Tibial artery (tissue), 4 donors: ENCODE data around the gene SCRN2.

ENCODE experiments used
- DNase-seq, 2 donors: peaks; one replicate each; pipeline ENCODE4 v3.0.0-alpha.2; 2019
- H3K27ac ChIP-seq, 2 donors: fragments of 200-600 bp; sonication (generic) in 1 of 2; 1 replicate in 1 of 2; 2 replicates in 1 of 2; pipeline ENCODE4 v1.5.1; 2018 to 2019; ENCODE audit warnings: mild to moderate bottlenecking in 1 of 2
- H3K27me3 ChIP-seq, 2 donors: fragments of 200-600 bp; sonication (generic) in 1 of 2; one replicate each; pipeline versions ENCODE4 v1.5.1 to v1.6.0; 2016 to 2019
- H3K36me3 ChIP-seq, 3 donors: fragments of 200-600 bp; sonication (generic) in 2 of 3; one replicate each; pipeline ENCODE4 v1.5.1; 2016 to 2019; ENCODE audit warnings: mild to moderate bottlenecking in 2 of 3
- H3K4me1 ChIP-seq, 4 donors: fragments of 200-600 bp; sonication (generic) in 2 of 4; 1 replicate in 3 of 4; 2 replicates in 1 of 4; pipeline ENCODE4 v1.5.1; 2016 to 2019
- H3K4me3 ChIP-seq, 2 donors: fragments of 200-600 bp; sonication (generic) in 1 of 2; 1 replicate in 1 of 2; 2 replicates in 1 of 2; pipeline ENCODE4 v1.5.1; 2018 to 2019; ENCODE audit warnings: mild to moderate bottlenecking in 2 of 2
- H3K9me3 ChIP-seq, 3 donors: fragments of 200-600 bp; sonication (generic) in 1 of 3; one replicate each; pipeline ENCODE4 v1.5.1; 2016 to 2019
- intact Hi-C: fragments of 100-400 bp; cut with DNase I; formaldehyde crosslinking; loops from one replicate; pipeline ENCODE4 v1.15.0; 2023; ENCODE audit warnings: low total_unique reads
- TF ChIP-seq, protein P1 (sequence below), 2 experiments: fragments of 200-600 bp in 1 of 2; fragments of 450-650 bp in 1 of 2; IDR thresholded peaks; one replicate each; pipeline ENCODE4 v1.5.1; 2017 to 2019; ENCODE audit warnings: antibody characterized with exemption in 2 of 2, mild to moderate bottlenecking in 1 of 2, moderate library complexity in 1 of 2

Gene SCRN2

GRCh38 chr17:47841488-47842291 lies 617 bp upstream of the SCRN2 start:
- TF ChIP-seq, protein P1, sequence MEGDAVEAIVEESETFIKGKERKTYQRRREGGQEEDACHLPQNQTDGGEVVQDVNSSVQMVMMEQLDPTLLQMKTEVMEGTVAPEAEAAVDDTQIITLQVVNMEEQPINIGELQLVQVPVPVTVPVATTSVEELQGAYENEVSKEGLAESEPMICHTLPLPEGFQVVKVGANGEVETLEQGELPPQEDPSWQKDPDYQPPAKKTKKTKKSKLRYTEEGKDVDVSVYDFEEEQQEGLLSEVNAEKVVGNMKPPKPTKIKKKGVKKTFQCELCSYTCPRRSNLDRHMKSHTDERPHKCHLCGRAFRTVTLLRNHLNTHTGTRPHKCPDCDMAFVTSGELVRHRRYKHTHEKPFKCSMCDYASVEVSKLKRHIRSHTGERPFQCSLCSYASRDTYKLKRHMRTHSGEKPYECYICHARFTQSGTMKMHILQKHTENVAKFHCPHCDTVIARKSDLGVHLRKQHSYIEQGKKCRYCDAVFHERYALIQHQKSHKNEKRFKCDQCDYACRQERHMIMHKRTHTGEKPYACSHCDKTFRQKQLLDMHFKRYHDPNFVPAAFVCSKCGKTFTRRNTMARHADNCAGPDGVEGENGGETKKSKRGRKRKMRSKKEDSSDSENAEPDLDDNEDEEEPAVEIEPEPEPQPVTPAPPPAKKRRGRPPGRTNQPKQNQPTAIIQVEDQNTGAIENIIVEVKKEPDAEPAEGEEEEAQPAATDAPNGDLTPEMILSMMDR (IDR thresholded peaks at IDR 0.05): no peak
- Histone ChIP-seq H3K4me3 (peak overlapping the region; percentile 59 to 77), H3K36me3 (peaks cover 0 to 25% (median 4%) of the 10 kb centered on the region in 3 donors), H3K27me3 (peaks cover 0 to 24% of the 10 kb centered on the region in 2 donors), H3K4me1 (peaks cover 0 to 40% (median 14%) of the 10 kb centered on the region in 4 donors), H3K27ac (peak overlapping the region; percentile 60 to 65), H3K9me3 (no peaks in the 10 kb centered on the region)
- intact Hi-C loops: loop anchor here (2.0 to 5.0 kb wide), 3 partner anchors 49 to 131 kb away; partner anchors contain the start of gene CDK5RAP3
- no peak for DNase-seq

DNA sequence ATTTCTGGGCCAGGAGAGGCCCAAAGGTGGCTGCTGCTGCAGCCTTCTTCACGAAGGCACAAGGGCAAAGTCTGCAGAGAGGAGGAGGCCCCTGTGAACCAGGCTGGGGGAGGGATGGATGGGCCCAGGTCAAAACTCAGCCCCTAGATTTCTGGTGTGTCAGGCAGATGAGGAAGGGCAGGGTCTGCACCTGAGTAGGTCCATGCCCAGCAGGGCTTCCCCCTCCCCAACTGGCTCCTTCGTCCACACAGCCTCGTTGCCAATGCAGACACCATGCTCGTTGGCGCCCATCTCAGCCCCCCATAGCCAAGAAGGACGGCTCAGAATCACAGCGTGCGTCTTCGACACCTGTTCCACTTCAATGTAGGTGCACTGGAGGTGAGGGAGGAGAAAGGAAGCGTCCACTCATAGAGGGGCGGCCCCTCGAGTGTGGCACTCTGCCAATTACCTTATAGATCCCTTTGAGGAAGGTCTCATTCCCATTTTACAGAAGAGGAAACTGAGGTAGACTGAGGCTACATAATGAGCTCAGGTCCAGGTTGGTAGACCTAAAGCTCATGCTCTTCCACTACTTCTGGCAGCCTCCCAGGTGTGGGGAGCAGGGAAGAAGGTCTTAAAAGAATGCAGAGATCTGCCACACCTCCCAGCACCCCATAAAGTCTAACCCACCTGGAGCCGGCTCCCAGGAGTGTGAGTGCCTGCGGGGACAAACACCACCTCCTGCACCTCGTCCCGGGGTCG lies 902 bp downstream of the SCRN2 start:
- intact Hi-C loops: loop anchor here (2.0 to 5.0 kb wide), 3 partner anchors 51 to 132 kb away; partner anchors contain the start of gene CDK5RAP3
- TF ChIP-seq, protein P1 (IDR thresholded peaks at IDR 0.05): no peak
- peak overlapping the region; percentile 60 to 65 for H3K27ac ChIP-seq
- peaks cover 0 to 38% (median 14%) of the 10 kb centered on the region in 4 donors for H3K4me1 ChIP-seq
- H3K27me3 ChIP-seq: peaks cover 0 to 9% of the 10 kb centered on the region in 2 donors
- H3K9me3 ChIP-seq: no peaks in the 10 kb centered on the region
- no peak for DNase-seq
- H3K36me3 ChIP-seq: peaks cover 0 to 40% (median 15%) of the 10 kb centered on the region in 3 donors
- H3K4me3 ChIP-seq: peak overlapping the region; percentile 59 to 77

DNA sequence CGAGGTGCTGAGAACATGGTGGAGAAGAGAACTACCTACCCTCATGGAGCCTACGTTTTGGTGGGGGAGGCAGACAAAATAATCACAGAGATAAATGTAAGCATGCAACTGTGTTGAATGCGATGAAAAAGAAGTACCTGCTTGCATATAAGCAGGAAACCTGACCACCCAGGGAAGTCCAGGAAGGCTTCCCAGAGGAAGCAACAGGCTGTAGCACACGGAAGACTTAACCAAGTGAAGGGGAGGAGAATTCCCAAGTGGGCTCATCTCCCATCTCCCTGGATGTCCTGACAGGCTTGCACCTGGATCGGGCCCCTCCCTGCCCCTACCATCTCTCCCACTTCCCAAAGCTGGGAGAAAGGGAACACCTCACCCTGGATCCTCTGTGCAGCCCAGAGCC lies 2.0 kb downstream of the SCRN2 start:
- H3K9me3 ChIP-seq: no peaks in the 10 kb centered on the region
- no peak overlapping the region for H3K27ac ChIP-seq
- peaks cover 0 to 42% (median 15%) of the 10 kb centered on the region in 3 donors for H3K36me3 ChIP-seq
- no peaks in the 10 kb centered on the region for H3K27me3 ChIP-seq
- intact Hi-C loops: no loop called here
- peaks cover 0 to 38% (median 14%) of the 10 kb centered on the region in 4 donors for H3K4me1 ChIP-seq
- no peak for DNase-seq
- H3K4me3 ChIP-seq: no peak overlapping the region
- TF ChIP-seq, protein P1 (IDR thresholded peaks at IDR 0.05): no peak

DNA sequence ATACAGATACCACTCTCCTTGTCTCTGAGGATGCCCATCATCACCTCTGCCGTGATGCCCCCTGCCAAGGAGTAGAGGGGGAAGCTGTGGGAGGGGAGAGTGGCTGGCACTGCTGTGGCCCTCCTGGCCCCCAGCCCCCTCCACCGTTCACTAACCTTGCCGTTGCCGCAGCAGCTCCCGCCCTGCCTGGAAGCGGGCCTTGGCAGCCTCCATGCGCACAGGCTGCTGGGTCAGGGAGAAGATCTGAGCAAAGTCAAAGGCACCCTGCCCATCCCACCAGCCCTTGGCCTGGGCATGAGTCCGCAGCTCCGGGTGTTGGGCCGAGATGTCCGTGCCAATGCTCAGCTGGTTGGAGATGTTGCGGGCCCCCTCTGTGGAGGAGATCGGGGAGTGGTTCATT lies 2.4 kb downstream of the SCRN2 start:
- Histone ChIP-seq H3K27me3 (no peaks in the 10 kb centered on the region), H3K4me3 (no peak overlapping the region), H3K27ac (no peak overlapping the region), H3K4me1 (peaks cover 0 to 38% (median 14%) of the 10 kb centered on the region in 4 donors), H3K36me3 (peaks cover 0 to 42% (median 15%) of the 10 kb centered on the region in 3 donors), H3K9me3 (no peaks in the 10 kb centered on the region)
- intact Hi-C loops: no loop called here
- TF ChIP-seq, protein P1 (IDR thresholded peaks at IDR 0.05): no peak
- no peak for DNase-seq

DNA sequence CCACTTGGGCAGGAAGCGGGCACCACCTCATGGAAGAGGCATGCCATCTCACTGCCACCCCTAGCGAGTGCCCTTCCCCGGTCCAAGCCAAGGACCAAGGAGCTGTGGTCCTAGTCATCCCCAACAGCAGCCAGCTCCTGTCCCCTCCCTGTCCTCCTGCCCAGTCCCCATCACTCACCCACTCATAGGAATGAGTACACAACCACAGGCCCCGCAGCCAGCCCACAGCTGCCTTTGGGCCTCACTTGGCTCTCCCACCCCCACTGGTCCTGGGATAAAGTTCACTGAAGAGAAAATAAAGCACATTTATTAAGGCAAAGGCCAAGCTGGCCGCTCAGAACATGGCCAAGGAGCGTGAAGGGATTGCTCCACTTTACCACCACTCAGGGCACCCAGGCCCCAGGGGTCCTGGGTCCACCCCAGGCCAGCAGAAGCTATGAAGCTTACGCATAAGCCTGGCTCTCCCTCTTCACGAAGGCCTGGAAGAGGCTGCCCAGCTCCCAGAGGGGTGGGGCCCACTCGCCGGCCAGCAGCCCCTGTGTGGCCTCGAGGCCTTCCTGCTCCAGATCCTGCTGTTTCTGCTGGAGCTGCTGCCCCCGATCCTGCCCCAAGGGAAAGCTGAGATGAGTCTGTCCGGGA lies 3.6 kb downstream of the SCRN2 start:
- no peak overlapping the region for H3K27ac ChIP-seq
- no peaks in the 10 kb centered on the region for H3K27me3 ChIP-seq
- no peak overlapping the region for H3K4me3 ChIP-seq
- peaks cover 0 to 28% (median 14%) of the 10 kb centered on the region in 4 donors for H3K4me1 ChIP-seq
- H3K36me3 ChIP-seq: peaks cover 0 to 42% (median 15%) of the 10 kb centered on the region in 3 donors
- DNase-seq: no peak
- no peaks in the 10 kb centered on the region for H3K9me3 ChIP-seq
- TF ChIP-seq, protein P1 (IDR thresholded peaks at IDR 0.05): no peak
- intact Hi-C loops: no loop called here
